HG02973 (cell line): ENCODE data around the gene TBCEL.
"Not testable (repeated sequence)": the region's sequence is repeated elsewhere in the genome, so short reads cannot be mapped to it uniquely, and the experiment has no call there.

Experiments
- ATAC-seq: cut with Tn5 transposase; IDR thresholded peaks from one replicate; pipeline ENCODE4 v1.9.1; 2021; ENCODE audit warnings: moderate library complexity; ENCODE audit not compliant: unreplicated experiment

Gene TBCEL

DNA sequence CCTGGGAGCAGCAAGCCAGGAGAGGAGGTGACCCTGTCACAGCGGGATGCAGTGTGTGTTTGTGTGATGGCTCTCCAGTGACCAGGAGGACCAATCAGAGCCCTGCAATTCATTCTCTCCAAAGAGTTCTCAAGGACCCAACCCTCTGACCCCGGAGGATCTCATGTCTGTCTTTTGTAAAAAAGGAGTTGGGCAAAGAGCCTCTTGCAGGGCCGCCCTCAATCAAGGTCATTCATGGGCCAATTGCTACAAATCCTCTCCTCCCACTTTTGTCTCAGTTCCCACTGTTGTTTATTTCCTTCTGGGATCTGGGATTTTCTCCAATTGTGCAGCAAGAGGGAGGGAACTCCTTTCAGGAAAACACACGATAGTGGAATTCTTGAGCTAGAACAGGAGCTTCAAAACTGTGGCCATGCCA is 81.2 kb downstream of the TBCEL start:
- ATAC-seq = no peak

DNA sequence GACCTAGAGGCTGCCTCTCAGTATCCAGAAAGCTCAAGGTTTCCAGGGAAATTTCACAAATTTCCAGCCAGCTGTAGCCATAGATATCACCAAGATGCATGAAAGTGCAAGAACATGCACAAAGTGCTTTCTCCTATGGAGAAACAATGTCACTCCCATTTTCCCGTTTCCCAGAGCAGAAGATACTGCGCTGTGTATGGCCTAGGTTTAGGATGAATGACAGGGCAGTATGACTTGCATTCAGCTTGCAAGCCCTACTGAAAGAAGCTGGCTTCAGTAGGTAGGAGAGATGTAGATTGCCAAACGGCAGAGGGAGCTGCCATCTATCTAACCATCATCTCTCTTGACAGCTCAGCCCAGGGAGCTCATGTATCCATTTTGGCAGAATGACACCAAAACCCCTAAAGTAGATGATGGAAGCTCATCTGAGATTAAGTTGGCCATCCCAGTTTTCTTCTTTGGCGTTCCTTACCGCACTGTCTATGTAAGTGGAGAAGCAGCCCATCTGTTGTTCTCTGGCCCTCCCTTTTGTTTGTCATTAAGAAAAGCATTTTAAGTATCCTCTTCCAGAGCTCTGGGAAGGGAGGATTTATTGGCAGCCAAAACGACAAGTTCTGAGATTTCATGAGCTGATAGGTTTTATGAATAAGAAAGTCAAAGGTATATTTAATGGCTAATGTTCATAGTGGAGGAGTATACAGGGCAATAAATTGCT is 81.7 kb downstream of the TBCEL start:
- no peak for ATAC-seq

DNA sequence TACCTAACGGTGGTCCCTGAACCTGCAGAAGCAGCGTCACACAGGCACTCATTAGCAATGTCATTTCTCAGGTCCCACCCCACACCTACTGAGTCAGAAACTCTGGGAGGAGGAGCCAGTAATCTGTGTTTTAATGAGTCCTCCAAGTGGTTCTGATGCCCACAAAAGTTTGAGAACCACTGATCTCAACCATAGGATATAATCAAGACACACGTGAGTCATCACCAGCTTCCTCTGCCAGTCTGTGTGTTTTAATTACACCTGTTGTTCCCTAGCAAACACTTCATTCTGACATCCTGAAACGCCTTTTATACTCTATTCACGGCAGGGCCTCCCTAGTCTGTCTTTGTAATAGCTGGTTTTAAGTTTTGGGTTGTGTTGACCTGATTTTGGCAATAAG is 82.9 kb downstream of the TBCEL start:
- ATAC-seq = no peak

DNA sequence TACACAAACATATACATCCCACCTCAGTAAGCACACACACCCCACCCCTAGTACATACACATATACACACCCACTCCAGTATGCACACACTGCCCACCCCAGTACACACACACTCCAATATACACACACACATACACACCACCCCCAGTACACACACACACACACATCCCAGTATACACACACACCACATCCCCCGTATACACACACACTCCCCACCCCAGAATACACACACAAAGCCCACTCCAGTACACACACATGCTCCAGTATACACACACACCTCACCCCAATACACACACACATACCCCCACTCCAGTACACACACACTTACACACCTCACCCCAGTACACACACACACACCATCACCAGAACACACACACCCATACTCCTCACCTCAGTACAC is 84.5 kb downstream of the TBCEL start:
- ATAC-seq = no peak

DNA sequence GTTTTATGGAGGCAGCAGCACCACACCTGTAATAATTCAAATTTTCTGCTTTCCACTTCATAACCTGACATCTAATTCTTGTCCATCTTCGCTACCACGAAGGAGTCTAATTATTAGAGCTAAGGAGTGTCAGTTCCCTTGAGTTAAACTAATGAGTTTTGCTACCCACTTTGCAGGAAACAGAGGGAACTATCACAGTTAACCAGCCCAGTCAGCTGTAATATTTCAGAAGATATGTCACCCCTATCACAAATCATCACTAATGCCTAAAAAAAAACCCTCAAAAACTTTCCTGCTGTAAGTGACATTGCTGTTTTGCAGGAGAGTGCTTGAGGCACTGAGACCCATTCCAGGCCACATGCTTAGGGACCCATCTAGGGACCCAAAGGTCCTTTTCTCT is 85.6 kb downstream of the TBCEL start:
- ATAC-seq = no peak

DNA sequence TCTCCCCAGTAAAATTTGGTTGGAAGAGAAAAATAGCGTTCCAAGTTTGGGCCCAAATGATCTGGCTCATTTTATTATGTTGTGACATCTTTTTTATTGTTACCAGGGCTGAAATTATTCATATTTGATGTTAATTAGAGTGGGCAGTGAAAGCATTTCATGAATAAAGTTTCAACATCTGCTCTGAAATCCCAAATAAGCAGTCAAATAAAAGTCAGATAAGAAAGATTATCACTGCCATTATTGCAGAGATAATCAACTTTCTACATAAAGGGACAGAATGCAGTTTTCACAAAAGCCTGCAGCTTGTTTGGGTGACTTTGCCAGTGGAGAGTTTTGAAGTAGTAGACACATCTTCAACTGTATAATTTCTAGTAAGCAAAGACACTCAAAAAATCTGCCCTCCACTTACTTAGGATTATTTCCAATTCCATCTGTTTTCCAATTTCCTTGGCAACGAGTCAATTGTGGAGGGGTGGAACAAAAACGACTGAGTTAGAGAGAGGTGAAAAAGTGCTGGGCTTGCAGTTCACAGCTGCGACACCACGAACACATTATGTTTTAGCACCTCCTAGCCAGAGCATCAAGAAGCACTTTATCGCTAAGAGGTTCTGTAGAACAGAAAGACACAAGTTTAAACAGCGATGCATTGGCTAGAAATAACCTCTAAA is 86.1 kb downstream of the TBCEL start:
- no peak for ATAC-seq

DNA sequence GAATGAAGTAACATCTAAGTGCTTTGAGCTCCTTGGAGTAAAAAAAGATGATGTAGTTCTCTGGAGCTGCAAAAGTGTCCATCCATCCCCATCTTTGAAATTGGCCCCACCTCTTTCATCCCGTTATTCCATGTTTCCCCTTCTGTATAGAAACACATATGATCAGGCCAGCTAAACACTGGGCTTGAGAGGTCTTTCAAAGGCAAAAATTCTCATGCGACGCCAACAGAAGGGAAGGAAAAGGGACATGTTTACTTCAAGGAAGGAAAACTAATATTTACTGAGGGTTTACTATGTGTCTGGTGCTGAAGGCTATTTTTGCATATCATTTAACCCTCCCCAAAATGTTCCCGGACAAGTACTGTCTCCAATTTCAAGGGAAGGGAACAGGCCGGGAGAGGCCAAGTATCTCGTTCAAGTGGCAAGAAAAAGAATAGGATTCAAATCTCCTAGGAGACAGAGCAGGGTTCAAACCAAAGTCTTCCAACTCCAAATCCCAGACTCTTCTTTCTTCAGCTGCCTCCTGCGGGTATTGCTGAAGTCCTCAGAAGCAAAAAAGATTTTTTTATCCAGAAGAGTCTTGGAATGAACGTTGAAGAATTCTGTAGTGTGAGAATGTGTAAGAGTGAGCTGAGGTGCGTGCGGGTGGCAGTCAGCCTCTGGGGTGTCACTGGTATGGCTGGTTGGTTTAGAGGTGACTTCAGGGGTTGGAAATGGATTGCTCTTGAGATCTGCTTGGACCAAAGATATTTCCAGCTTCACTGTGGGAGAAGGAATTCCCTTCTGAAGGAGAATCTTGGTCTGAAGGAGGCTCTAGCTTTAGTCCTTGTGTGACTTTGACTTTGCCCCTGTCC is 87.2 kb downstream of the TBCEL start:
- no peak for ATAC-seq

DNA sequence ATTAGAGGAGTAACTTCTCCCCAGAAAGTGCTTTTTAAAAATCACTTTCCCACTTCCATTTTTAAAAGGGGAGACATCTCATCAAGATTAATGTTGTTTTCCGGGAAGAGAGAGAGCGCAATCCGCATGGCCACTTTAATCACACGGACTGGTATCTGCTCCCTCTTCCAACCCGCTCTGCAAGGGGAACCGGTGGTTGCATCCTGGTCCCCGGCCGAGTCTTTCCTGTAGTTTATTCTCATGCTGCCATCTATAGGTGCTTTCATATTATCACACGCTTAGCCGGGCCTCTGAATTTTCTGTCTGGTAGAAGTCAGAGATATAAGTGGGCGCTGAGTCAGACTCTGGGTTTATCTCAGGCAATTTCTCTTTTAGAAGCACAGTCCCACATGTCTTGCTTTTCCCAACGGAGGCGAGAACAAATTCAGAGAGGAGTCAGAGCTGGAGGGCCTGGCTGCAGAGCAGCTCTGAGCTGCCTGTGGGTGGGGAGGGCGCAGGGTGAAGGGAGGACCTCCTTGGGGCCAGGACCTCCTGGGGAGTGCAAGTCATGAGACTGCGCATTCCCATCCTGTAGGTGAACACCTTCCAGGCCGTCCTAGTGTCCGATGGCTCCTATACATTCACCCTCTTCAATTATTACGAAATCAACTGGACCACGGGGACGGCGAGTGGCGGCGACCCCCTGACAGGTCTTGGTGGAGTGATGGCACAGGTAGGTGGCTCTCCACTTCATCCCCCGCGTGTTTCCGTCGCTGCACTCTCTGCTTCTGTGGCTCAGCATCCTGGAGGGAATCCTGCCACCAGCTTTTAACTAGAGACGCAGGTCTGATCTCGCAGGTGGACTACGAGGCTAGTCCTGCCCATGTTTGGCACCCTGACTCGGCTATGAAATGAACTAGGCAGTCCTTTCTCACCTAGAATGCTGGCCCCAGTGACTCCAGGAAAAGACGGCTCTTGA is 88.9 kb downstream of the TBCEL start:
- no peak for ATAC-seq

DNA sequence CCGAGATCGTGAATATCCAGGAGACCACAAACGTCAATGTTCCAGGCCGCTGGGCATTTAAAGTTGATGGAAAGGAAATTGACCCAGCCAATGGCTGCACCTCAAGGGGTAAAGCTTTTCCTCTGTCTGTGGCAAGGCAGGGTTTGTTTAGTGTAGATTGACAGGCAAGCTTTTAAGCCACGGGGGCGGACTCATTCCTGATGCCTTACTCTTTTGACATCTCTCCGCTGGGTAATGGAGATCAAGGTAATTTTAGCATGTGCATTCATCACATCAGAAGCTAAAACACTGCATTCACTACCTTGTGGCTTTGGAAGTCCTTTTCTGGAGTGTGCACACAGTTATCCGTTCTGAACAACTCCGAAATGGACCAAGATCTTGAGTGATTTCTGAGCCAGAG is 89.7 kb downstream of the TBCEL start:
- no peak for ATAC-seq

DNA sequence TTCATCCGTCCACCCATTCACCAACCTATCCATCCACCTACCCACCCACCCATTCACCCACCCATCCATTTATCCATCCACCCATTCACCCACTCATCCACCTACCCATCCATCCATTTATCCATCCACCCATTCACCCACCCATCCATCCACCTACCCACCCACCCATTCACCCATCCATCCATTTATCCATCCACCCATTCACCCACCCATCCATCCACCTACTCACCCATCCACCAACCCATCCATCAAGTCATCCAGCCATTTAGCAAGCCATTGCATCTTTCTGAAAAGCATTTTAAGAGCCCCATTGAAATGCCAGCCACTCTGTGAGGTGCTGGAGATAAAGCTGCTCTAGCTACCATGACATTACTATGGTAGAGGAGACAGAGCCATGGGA is 91.1 kb downstream of the TBCEL start:
- not testable (repeated sequence) for ATAC-seq

DNA sequence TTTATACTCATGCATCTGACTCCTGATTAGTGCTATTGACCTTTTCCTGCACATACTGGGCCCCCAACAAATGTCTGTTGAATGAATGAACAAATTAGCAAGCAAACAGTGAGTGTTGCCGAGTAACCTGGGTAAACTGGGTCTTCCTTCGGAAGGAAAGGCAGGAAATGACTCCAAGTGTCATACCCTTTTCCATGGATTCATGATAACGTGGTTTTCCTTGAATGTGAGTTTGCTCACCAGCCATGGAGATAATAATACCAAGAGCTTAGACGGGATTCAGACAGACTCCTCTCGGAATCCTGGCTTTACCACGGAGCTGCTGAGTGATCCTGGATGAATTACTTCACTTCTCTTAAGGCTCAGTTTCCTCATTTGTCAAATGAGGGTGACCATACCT is 93.9 kb downstream of the TBCEL start:
- ATAC-seq = no peak

DNA sequence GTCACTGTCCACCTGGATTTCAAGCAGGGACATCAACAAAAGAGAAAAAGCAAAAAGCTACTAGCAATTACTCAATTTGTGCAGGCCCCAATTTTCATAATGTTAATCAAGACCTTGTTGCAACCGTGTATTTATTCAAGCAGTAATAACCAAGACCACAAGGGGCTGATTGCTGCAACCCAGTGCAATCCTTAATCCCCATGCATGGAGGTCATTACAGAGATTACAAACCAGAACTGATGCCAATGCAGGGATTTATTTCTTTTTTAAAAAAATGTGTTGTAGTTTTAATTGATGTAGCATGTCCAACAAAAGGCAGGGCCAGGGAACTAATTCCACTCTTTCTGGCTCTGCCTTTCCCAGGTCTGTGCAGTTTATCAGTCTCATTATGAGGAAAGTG is 95.5 kb downstream of the TBCEL start:
- no peak for ATAC-seq

DNA sequence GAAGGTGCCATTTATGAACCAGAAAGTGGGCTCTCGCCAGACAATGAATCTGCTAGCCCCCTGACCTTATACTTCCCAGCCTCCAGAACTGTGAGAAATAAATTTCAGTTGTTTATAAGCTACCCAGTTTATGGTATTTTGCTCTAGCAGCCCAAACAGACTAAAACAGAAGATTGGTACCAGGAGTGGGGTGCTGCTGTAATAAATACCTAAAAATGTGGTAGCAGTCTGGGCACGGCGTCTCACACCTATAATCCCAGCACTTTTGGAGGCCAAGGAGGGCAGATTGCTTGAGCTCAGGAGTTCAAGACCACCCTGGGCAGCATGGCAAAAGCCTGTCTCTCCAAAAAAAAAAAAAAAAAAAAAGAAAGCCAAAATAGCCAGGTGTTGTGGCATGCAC is 98.4 kb downstream of the TBCEL start:
- ATAC-seq = no peak

DNA sequence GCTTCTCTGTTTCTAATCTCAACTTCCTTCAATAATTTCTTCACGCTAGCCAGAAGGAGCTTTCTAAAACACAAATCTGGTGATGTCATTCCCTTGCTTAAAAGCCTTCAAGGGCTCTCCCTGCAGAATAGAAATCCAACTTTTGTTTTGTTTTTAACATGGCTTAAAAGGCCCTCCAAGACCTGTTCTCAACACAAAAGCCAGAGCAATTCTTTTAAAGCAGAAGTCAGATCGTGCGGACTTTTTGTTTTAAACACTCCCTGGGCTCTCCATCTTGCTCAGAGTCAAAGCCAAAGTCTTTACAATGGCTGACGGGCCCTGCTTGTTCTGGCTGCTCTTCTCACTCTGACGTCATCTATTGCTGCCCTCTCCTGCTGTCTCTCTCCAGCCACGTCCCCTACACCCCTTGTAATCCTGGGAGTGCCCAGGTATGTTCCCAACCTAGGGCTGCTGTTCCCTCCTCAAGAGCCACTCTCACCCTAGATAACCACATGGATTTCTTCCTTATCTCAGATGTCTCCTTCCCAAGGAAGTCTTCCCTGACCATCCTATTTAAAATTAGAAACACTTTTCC is 99.7 kb downstream of the TBCEL start:
- ATAC-seq = no peak

DNA sequence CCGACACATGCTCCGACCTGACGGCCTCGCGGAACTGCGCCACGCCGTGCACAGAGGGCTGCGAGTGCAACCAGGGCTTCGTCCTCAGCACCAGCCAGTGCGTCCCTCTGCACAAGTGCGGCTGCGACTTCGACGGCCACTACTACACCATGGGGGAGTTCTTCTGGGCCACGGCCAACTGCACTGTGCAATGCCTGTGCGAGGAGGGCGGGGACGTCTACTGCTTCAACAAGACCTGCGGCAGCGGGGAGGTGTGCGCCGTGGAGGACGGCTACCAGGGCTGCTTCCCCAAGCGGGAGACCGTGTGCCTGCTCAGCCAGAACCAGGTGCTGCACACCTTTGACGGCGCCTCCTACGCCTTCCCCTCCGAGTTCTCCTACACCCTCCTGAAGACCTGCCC is 103.9 kb downstream of the TBCEL start:
- no peak for ATAC-seq

DNA sequence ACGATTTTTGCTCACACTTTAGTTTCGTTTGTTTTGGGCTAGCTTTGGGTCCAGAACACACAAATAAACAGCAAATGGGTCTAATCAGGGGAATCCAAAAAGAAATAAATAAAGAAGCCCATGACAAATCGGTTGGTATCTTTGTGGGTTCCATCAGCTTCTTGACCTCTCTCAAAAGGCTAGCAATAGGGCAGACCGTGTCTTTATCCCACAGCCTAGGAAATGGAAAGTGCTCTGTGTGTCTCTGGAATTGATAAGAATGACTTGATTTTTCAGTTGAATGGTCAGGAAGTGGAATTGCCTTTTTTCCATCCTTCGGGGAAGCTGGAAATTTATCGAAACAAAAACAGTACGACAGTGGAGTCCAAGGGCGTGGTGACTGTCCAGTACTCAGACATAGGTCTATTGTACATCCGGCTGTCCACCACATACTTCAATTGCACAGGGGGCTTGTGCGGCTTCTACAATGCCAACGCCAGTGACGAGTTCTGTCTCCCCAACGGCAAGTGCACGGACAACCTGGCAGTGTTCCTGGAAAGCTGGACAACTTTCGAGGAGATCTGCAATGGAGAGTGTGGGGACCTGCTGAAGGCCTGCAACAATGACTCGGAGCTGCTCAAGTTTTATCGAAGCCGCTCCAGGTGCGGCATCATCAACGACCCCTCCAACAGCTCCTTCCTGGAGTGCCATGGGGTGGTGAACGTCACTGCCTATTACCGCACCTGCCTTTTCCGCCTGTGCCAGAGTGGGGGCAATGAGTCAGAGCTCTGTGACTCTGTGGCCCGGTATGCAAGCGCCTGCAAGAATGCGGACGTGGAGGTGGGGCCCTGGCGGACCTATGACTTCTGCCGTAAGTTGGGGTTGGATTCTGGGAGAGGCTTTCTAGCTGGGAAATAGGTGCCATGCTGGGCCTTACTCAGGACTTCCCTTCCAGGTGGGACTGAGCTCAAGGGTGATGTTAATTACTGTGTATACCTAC is 105.7 kb downstream of the TBCEL start:
- ATAC-seq = no peak

DNA sequence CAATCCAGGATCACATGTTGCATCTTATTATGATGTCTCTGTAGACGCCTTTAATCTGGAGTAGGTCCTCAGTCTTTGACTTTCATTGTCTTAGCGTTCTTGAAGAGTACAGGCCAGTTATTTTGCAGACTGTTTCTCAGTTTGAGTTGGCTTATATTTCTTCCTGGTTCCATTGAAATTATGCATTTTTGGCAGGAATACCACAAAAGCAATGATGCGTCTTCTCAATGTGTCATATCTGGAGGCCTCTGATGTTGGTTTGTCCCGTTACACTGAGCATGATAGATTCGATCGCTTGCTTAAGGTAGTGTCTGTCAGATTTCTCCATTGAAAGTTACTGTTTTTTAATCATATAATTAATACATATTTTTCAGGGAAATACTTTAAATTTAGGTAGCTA is 107.8 kb downstream of the TBCEL start:
- no peak for ATAC-seq

DNA sequence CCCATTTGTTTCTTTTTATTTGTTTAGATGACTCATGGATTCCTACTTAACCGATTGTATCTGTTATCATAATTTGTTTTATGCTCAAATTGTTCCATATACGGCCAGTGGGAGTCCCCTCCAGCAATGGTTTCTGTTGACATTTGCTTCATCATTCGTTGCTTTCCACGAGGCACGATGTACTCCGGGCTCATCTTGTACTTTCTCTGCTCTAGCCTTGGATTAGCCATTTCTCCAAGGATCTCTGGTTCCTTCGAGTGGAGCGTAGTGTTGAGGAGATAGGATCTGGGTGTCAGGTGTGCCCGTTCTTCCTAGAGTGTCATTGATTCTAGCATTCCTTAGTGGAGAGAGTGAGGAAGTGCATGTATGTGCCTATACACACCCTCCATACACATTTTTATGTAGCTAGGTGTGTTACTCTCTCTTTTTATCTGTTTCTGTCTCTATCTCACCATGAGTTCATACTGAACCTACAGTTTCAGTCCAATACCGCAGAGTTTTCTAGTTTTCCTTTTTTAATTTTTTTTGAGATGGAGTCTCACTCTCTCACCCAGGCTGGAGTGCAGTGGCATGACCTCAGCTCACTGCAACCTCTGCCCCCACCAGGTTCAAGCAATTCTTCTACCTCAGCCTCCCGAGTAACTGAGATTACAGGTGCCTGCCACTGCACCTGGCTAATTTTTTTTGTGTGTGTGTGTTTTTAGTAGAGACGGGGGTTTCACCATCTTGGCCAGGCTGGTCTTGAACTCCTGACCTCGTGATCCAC is 108.5 kb downstream of the TBCEL start:
- no peak for ATAC-seq
